ENCODE measurements around the gene PLK3. TPM values are rescaled to one million over a fixed set of nuclear protein-coding genes. Genes with fewer than 3 reads are reported as not detected.

Gene PLK3
- total and polyA plus RNA-seq, 9 of the 15 experiments (the other 6 are each of a cell fraction or from before 2014, with no cell fraction given): 0.52 to 22.7 (median 11.0) TPM

- TF ChIP-seq ELF1 (tag; IDR thresholded peaks at IDR 0.05): no peak
- TF ChIP-seq, protein P1, sequence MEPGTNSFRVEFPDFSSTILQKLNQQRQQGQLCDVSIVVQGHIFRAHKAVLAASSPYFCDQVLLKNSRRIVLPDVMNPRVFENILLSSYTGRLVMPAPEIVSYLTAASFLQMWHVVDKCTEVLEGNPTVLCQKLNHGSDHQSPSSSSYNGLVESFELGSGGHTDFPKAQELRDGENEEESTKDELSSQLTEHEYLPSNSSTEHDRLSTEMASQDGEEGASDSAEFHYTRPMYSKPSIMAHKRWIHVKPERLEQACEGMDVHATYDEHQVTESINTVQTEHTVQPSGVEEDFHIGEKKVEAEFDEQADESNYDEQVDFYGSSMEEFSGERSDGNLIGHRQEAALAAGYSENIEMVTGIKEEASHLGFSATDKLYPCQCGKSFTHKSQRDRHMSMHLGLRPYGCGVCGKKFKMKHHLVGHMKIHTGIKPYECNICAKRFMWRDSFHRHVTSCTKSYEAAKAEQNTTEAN (CRISPR knock-in tag; IDR thresholded peaks at IDR 0.05): no peak
- TF ChIP-seq, protein P2, sequence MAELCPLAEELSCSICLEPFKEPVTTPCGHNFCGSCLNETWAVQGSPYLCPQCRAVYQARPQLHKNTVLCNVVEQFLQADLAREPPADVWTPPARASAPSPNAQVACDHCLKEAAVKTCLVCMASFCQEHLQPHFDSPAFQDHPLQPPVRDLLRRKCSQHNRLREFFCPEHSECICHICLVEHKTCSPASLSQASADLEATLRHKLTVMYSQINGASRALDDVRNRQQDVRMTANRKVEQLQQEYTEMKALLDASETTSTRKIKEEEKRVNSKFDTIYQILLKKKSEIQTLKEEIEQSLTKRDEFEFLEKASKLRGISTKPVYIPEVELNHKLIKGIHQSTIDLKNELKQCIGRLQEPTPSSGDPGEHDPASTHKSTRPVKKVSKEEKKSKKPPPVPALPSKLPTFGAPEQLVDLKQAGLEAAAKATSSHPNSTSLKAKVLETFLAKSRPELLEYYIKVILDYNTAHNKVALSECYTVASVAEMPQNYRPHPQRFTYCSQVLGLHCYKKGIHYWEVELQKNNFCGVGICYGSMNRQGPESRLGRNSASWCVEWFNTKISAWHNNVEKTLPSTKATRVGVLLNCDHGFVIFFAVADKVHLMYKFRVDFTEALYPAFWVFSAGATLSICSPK (IDR thresholded peaks at IDR 0.05; ENCODE audit: borderline replicate concordance): no peak
- TF ChIP-seq ZNF75A (CRISPR knock-in tag; IDR thresholded peaks at IDR 0.05): peak; percentile 53; the same call in 1 of the 2 replicates
- TF ChIP-seq E2F3 (CRISPR knock-in tag; IDR thresholded peaks at IDR 0.05): peak; percentile 68; the same call in 1 of the 2 replicates
- TF ChIP-seq NR1H2 (CRISPR knock-in tag; IDR thresholded peaks at IDR 0.05): no peak; the same call in 1 of the 2 replicates
- TF ChIP-seq KDM2B (CRISPR knock-in tag; IDR thresholded peaks at IDR 0.05): no peak
- TF ChIP-seq TCF3 (CRISPR knock-in tag; IDR thresholded peaks at IDR 0.05): no peak
- peak; percentile 35; the same call in 1 of the 2 replicates for TF ChIP-seq ZNF57 (CRISPR knock-in tag; IDR thresholded peaks at IDR 0.05)
- TF ChIP-seq SREBF2 (CRISPR knock-in tag; IDR thresholded peaks at IDR 0.05): no peak
- TF ChIP-seq, protein P3, sequence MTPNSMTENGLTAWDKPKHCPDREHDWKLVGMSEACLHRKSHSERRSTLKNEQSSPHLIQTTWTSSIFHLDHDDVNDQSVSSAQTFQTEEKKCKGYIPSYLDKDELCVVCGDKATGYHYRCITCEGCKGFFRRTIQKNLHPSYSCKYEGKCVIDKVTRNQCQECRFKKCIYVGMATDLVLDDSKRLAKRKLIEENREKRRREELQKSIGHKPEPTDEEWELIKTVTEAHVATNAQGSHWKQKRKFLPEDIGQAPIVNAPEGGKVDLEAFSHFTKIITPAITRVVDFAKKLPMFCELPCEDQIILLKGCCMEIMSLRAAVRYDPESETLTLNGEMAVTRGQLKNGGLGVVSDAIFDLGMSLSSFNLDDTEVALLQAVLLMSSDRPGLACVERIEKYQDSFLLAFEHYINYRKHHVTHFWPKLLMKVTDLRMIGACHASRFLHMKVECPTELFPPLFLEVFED (CRISPR knock-in tag; conservative IDR thresholded peaks at IDR 0.05): peak; percentile 37; the same call in 1 of the 2 replicates
- TF ChIP-seq, protein P4, sequence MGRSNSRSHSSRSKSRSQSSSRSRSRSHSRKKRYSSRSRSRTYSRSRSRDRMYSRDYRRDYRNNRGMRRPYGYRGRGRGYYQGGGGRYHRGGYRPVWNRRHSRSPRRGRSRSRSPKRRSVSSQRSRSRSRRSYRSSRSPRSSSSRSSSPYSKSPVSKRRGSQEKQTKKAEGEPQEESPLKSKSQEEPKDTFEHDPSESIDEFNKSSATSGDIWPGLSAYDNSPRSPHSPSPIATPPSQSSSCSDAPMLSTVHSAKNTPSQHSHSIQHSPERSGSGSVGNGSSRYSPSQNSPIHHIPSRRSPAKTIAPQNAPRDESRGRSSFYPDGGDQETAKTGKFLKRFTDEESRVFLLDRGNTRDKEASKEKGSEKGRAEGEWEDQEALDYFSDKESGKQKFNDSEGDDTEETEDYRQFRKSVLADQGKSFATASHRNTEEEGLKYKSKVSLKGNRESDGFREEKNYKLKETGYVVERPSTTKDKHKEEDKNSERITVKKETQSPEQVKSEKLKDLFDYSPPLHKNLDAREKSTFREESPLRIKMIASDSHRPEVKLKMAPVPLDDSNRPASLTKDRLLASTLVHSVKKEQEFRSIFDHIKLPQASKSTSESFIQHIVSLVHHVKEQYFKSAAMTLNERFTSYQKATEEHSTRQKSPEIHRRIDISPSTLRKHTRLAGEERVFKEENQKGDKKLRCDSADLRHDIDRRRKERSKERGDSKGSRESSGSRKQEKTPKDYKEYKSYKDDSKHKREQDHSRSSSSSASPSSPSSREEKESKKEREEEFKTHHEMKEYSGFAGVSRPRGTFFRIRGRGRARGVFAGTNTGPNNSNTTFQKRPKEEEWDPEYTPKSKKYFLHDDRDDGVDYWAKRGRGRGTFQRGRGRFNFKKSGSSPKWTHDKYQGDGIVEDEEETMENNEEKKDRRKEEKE (IDR thresholded peaks at IDR 0.05; ENCODE audit: borderline replicate concordance in 1 of 2, control insufficient read depth in 1 of 2, low read depth in 2 of 2, low read length in 1 of 2): no peak
- TF ChIP-seq, protein P5, sequence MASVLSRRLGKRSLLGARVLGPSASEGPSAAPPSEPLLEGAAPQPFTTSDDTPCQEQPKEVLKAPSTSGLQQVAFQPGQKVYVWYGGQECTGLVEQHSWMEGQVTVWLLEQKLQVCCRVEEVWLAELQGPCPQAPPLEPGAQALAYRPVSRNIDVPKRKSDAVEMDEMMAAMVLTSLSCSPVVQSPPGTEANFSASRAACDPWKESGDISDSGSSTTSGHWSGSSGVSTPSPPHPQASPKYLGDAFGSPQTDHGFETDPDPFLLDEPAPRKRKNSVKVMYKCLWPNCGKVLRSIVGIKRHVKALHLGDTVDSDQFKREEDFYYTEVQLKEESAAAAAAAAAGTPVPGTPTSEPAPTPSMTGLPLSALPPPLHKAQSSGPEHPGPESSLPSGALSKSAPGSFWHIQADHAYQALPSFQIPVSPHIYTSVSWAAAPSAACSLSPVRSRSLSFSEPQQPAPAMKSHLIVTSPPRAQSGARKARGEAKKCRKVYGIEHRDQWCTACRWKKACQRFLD (CRISPR knock-in tag; IDR thresholded peaks at IDR 0.05): peak; percentile 14; the same call in 1 of the 2 replicates
- TF ChIP-seq PHB2 (IDR thresholded peaks at IDR 0.05; ENCODE audit: low read depth): 0 out of 2 replicates have a peak, but pooled peaks have one; percentile 10
- TF ChIP-seq SUPT5H (IDR thresholded peaks at IDR 0.05): no peak
- no peak; the same call in 1 of the 2 replicates for TF ChIP-seq GATA2 (CRISPR knock-in tag; IDR thresholded peaks at IDR 0.05)
- peak; percentile 48; the same call in 1 of the 2 replicates for TF ChIP-seq ZBTB17 (CRISPR knock-in tag; IDR thresholded peaks at IDR 0.05)
- no peak for TF ChIP-seq STAT5A (IDR thresholded peaks at IDR 0.05; ENCODE audit: borderline replicate concordance, low read length)
These were observed 8.1 kb downstream of the PLK3 start, which contains the start of gene BTBD19 (continued) for GRCh38 chr1:44808063-44808937.
